PC-9 (cell line): Measurements from ENCODE around the gene ISG20.

Source experiments
- CTCF ChIP-seq: fragments of 200-600 bp; sonication (generic); conservative IDR thresholded peaks from 2 replicates; pipeline ENCODE4 v1.6.1; 2017; ENCODE audit warnings: mixed run types, antibody characterized with exemption, mild to moderate bottlenecking, moderate library complexity
- EZH2 ChIP-seq: fragments of 200-600 bp; sonication (generic); IDR thresholded peaks from 2 replicates; pipeline ENCODE4 v1.8.0; 2017; ENCODE audit warnings: antibody characterized with exemption, low read depth

- no peak for TF ChIP-seq CTCF
- TF ChIP-seq EZH2, result no peak
These were observed 20.1 kb upstream of the ISG20 start for GRCh38 chr15:88618686-88619085.
